WERI-Rb-1 (cell line): ENCODE measurements around the gene MS4A4E.

Experiments
- DNase-seq: peaks from one replicate; pipeline ENCODE4 v3.0.0-alpha.2; 2020
- H3K27ac ChIP-seq: fragments of 250-450 bp; sonication (Bioruptor Pico); 2 replicates; pipeline ENCODE4 v1.5.1; 2020; ENCODE audit warnings: mild to moderate bottlenecking, moderate library complexity
- H3K27me3 ChIP-seq: fragments of 250-450 bp; sonication (Bioruptor Pico); 2 replicates; pipeline ENCODE4 v1.5.1; 2021; ENCODE audit warnings: mild to moderate bottlenecking, low read depth, moderate library complexity; ENCODE audit not compliant: insufficient read depth, severe bottlenecking
- H3K36me3 ChIP-seq: fragments of 250-450 bp; sonication (Bioruptor Pico); 2 replicates; pipeline ENCODE4 v1.5.1; 2020; ENCODE audit warnings: mild to moderate bottlenecking, moderate library complexity
- H3K4me3 ChIP-seq: 2 replicates; pipeline ENCODE4 v1.5.1; 2011; ENCODE audit warnings: low read depth, mild to moderate bottlenecking, control low read depth, low read length
- H3K9me3 ChIP-seq: fragments of 250-450 bp; sonication (Bioruptor Pico); 2 replicates; pipeline ENCODE4 v1.5.1; 2021; ENCODE audit warnings: mild to moderate bottlenecking, moderate library complexity; ENCODE audit not compliant: severe bottlenecking
- TF ChIP-seq, protein P1 (sequence below): IDR thresholded peaks from 2 replicates; pipeline ENCODE4 v1.5.1; 2011; ENCODE audit warnings: low read depth, mild to moderate bottlenecking, control low read depth, inconsistent platforms, low read length

The MS4A4E gene

DNA sequence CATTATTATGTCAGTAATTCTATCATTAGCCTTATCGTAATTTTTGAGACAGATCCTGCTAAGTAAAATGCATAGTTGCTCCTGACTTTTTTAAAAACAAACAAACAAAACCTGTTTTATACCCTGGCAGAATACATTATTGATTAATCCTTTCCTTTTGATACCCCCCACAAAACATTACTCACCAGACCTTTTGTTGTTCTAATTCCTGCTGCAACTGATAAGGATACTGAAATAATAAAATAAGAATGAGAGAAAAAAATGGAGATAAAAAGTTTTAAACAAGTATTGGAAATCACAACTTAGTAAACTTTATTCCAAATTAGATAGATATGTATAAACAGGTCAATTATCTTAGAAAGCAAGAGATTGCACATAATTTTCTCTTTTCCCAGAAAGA, 28.6 kb downstream of the MS4A4E start:
- Histone ChIP-seq H3K36me3 (no peaks in the 10 kb centered on the region), H3K9me3 (no peaks in the 10 kb centered on the region), H3K27ac (no peak overlapping the region), H3K27me3 (no peaks in the 10 kb centered on the region), H3K4me3 (no peak overlapping the region)
- DNase-seq = no peak
- TF ChIP-seq, protein P1, sequence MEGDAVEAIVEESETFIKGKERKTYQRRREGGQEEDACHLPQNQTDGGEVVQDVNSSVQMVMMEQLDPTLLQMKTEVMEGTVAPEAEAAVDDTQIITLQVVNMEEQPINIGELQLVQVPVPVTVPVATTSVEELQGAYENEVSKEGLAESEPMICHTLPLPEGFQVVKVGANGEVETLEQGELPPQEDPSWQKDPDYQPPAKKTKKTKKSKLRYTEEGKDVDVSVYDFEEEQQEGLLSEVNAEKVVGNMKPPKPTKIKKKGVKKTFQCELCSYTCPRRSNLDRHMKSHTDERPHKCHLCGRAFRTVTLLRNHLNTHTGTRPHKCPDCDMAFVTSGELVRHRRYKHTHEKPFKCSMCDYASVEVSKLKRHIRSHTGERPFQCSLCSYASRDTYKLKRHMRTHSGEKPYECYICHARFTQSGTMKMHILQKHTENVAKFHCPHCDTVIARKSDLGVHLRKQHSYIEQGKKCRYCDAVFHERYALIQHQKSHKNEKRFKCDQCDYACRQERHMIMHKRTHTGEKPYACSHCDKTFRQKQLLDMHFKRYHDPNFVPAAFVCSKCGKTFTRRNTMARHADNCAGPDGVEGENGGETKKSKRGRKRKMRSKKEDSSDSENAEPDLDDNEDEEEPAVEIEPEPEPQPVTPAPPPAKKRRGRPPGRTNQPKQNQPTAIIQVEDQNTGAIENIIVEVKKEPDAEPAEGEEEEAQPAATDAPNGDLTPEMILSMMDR = no peak

- H3K27me3 ChIP-seq = no peaks in the 10 kb centered on the region
- TF ChIP-seq, protein P1 = no peak
- H3K27ac ChIP-seq = no peak overlapping the region
- DNase-seq = no peak
- no peak overlapping the region for H3K4me3 ChIP-seq
- no peaks in the 10 kb centered on the region for H3K9me3 ChIP-seq
- no peaks in the 10 kb centered on the region for H3K36me3 ChIP-seq
Observed at GRCh38 chr11:60211206-60211605, 31.7 kb downstream of the MS4A4E start.

DNA sequence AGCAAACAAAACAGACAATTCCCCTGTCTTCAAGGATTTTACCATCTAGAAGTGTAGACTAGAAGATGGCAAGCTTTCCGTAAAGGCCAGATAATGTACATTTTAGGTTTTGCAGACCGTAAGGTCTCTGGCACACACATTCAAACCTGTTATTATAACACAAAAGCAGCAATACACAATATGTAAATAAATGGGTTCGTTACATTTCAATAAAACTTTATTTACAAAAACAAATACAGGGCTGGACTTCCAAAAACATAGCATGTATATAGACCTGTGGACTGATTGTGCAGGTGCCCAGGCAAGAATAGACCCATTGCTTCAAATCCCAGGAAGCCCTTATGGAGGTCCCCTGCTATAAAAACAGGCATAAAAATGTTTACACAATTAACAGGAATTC, 33.0 kb downstream of the MS4A4E start:
- no peak overlapping the region for H3K27ac ChIP-seq
- no peaks in the 10 kb centered on the region for H3K27me3 ChIP-seq
- no peak for DNase-seq
- TF ChIP-seq, protein P1 = no peak
- H3K4me3 ChIP-seq = no peak overlapping the region
- H3K36me3 ChIP-seq = no peaks in the 10 kb centered on the region
- H3K9me3 ChIP-seq = no peaks in the 10 kb centered on the region

GRCh38 chr11:60208951-60209350, 34.0 kb downstream of the MS4A4E start:
- TF ChIP-seq, protein P1 = no peak
- Histone ChIP-seq H3K4me3 (no peak overlapping the region), H3K36me3 (no peaks in the 10 kb centered on the region), H3K27ac (no peak overlapping the region), H3K27me3 (no peaks in the 10 kb centered on the region), H3K9me3 (no peaks in the 10 kb centered on the region)
- DNase-seq = no peak

DNA sequence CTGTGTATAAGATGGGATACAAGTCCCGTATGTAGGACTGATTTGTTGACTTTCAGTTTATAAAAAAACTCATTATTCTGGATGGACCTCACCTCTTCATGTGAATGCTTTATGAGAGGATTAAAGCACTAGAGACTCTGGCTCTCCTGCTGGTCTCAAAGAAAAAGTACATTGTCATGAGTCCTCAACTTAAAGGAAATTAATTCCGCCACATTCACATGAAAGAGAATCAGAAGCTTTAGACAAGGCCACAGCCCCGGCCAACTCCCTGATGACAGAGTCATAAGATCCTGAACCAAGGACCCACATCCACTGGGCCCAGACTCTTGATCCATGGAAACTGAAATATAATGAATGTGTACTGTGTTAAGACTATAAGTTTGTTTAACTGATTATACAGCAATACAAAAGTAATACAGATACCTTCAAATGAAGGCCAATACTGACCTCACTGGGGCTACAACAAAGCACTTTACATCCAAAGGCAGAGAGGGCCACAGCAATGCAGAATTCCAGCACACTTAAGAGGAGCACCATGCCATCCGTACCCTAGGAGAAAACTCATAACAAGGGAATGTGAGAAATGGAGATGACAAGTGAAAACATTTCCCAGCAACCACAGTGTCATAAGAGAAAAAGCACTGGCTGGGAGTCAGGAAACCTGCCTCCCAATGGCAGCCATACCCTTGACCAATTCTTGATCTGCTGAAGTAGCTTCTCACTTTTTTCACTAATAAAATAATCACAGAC, 34.6 kb downstream of the MS4A4E start:
- no peak overlapping the region for H3K4me3 ChIP-seq
- no peak for DNase-seq
- no peaks in the 10 kb centered on the region for H3K27me3 ChIP-seq
- H3K36me3 ChIP-seq = no peaks in the 10 kb centered on the region
- no peak overlapping the region for H3K27ac ChIP-seq
- H3K9me3 ChIP-seq = no peaks in the 10 kb centered on the region
- TF ChIP-seq, protein P1 = no peak

DNA sequence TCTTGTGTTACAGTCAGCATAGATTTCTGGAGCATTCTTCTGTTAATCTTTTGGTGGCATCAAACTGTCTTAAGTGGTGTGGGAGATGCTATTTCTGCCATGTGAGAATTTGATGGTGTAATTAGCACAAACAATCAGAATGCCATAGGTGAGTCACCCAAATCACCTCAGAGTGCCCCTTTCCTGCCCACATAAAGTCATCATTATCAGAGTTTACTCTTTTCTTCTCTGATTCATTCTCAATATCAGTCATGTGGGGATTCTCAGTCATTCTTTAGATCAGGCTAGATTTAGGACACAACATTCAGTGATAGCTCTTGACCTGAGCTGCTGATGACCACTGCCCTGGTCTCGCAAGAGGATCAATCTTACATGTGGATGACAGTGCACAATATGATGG, 36.3 kb downstream of the MS4A4E start:
- H3K4me3 ChIP-seq = no peak overlapping the region
- no peaks in the 10 kb centered on the region for H3K9me3 ChIP-seq
- H3K36me3 ChIP-seq = no peaks in the 10 kb centered on the region
- TF ChIP-seq, protein P1 = no peak
- H3K27me3 ChIP-seq = no peaks in the 10 kb centered on the region
- no peak for DNase-seq
- H3K27ac ChIP-seq = no peak overlapping the region
